Astrocyte of the cerebellum (primary cell): Measurements from ENCODE around the gene PLCZ1.
"Not testable (repeated sequence)": the region's sequence is repeated elsewhere in the genome, so short reads cannot be mapped to it uniquely, and the experiment has no call there.

Experiments used
- DNase-seq: peaks from one replicate; pipeline ENCODE4 v3.0.0-alpha.2; 2011; ENCODE audit warnings: low read depth
- H3K4me3 ChIP-seq: 2 replicates; pipeline ENCODE4 v1.5.1; 2011; ENCODE audit warnings: mild to moderate bottlenecking, low read depth, low read length, moderate library complexity
- in situ Hi-C: cut with HindIII; loops from 2 replicates; pipeline ENCODE4 v1.10.0; 2017; ENCODE audit warnings: low sequenced_read_pairs
- TF ChIP-seq, protein P1 (sequence below): IDR thresholded peaks from 2 replicates; pipeline ENCODE4 v1.5.1; 2012; ENCODE audit warnings: low read length, low read depth, moderate library complexity, mild to moderate bottlenecking; ENCODE audit errors: missing control alignments

The PLCZ1 gene, protein sequence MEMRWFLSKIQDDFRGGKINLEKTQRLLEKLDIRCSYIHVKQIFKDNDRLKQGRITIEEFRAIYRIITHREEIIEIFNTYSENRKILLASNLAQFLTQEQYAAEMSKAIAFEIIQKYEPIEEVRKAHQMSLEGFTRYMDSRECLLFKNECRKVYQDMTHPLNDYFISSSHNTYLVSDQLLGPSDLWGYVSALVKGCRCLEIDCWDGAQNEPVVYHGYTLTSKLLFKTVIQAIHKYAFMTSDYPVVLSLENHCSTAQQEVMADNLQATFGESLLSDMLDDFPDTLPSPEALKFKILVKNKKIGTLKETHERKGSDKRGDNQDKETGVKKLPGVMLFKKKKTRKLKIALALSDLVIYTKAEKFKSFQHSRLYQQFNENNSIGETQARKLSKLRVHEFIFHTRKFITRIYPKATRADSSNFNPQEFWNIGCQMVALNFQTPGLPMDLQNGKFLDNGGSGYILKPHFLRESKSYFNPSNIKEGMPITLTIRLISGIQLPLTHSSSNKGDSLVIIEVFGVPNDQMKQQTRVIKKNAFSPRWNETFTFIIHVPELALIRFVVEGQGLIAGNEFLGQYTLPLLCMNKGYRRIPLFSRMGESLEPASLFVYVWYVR

DNA sequence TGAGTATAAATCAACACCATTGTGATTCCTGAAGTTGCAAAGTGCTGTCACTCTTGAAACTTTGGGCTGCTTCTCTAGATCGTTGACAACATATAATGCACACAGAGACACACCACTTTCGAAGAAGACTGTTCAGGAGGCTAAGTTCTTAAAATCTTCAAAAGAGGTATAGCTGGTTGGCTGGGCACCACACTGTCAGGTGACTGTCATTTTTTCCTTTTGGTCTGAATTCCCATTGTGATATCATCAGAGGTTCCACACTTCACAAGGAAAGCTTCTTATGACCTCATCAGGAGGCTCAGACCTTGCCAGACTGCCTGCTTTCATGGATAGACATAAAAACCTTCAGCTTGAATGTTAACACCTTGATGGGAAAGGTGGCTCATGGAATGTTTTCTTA, at the start of gene PLCZ1, which contains the start of gene CAPZA3:
Gene PLCZ1 (minus strand): TSS at position 194 of the 400 bp plus-strand sequence. CDS start 641 bp downstream, outside the sequence.
Gene CAPZA3 (plus strand): TSS at position 301 of the 400 bp plus-strand sequence. CDS start 150 bp downstream, outside the sequence.
- in situ Hi-C loops, result no loop called here
- H3K4me3 ChIP-seq, result no peak within 1 kb of the TSS
- TF ChIP-seq, protein P1, sequence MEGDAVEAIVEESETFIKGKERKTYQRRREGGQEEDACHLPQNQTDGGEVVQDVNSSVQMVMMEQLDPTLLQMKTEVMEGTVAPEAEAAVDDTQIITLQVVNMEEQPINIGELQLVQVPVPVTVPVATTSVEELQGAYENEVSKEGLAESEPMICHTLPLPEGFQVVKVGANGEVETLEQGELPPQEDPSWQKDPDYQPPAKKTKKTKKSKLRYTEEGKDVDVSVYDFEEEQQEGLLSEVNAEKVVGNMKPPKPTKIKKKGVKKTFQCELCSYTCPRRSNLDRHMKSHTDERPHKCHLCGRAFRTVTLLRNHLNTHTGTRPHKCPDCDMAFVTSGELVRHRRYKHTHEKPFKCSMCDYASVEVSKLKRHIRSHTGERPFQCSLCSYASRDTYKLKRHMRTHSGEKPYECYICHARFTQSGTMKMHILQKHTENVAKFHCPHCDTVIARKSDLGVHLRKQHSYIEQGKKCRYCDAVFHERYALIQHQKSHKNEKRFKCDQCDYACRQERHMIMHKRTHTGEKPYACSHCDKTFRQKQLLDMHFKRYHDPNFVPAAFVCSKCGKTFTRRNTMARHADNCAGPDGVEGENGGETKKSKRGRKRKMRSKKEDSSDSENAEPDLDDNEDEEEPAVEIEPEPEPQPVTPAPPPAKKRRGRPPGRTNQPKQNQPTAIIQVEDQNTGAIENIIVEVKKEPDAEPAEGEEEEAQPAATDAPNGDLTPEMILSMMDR, result no peak
- no peak for DNase-seq

DNA sequence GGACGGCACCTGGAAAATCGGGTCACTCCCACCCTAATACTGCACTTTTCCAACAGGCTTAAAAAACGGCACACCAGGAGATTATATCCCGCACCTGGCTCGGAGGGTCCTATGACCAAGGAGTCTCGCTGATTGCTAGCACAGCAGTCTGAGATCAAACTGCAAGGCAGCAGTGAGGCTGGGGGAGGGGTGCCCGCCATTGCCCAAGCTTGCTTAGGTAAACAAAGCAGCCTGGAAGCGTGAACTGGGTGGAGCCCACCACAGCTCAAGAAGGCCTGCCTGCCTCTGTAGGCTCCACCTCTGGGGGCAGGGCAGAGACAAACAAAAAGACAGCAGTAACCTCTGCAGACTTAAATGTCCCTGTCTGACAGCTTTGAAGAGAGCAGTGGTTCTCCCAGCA, 47.7 kb upstream of the PLCZ1 start:
- in situ Hi-C loops, H3K4me3 ChIP-seq, DNase-seq: not testable (repeated sequence)

DNA sequence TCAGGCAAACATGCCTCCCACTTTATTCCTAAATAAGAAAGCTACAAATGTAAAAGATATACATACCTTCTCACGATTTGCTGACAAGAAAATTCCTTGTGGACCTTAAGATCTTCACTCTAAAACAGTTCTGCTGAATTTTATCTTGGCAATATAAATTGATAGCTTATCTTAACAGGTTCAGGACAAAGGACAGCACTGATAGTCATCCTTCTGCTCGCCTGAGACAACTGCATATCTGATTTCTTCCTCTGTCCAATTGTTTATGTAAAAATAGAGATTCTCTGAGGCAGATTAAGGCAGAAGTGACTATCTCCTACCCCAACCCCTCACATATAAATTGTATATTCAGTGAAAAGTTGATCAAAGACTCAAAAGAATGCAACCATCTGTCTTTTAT, 45.0 kb upstream of the PLCZ1 start:
- TF ChIP-seq, protein P1, result no peak
- in situ Hi-C loops, result no loop called here
- H3K4me3 ChIP-seq, result no peak overlapping the region
- DNase-seq, result no peak

DNA sequence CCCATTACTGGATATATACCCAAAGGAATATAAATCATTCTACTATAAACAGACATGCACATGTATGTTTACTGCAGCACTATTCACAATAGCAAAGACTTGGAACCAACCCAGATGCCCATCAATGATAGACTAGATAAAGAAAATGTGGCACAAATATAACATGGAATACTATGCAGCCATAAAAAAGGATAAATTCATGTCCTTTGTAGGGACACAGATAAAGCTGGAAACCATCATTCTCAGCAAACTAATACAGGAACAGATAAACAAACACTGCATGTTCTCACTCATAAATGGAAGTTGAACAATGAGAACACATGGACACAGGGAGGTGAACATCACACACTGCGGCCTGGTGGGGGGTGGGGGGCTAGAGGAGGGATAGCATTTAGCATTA, 28.7 kb upstream of the PLCZ1 start:
- in situ Hi-C loops, H3K4me3 ChIP-seq, DNase-seq: not testable (repeated sequence)

DNA sequence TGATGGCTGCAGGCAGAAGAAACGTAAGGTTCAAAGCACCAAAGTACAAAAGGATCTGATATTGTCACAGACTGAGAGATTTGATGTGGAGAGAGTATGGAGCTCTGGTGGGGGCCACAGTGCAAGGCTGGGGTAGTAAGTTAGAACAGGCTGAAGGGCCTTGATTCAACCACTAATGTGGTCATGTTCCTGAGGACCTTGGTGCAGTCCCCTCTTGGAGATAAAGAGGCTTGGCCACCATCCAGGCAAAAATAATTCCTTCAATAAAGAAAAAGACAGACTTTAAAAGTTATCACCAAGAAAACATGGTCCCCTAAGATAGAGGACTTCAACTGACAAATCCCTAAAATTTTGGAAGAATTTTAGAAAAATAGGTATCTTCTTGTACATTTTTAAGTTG, 17.5 kb upstream of the PLCZ1 start:
- in situ Hi-C loops, result no loop called here

DNA sequence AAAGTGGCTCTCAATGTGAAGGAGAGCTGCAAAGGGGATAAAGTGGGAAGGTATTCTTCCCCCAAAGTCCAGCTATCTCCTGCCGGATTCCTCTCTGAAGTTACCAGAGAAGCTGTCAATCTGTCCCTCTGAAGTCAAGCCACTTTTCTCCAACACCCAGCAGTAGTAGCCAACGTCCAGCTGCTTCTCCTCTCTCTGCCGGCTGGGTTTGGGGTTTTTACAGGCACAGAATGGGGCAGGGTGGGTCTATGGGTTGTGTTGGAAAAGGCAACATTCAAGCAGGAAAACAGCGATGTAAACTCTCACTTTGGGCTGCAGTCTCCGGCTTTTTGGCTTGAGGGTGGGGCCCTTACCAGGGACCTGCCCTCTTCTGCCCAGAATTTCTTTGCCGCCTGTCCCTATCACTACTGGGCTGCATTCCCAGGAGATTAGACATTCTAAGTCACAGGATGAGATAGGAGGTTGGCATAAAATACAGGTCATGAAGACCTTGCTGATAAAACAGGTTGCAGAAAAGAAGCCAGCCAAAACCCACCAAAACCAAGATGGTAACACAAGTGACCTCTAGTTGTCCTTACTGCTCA, 16.4 kb upstream of the PLCZ1 start:
- H3K4me3 ChIP-seq, result no peak overlapping the region
- in situ Hi-C loops, result no loop called here
- no peak for DNase-seq
- TF ChIP-seq, protein P1, result no peak

More for the DNA sequence above, 17.5 kb upstream of the PLCZ1 start:
- H3K4me3 ChIP-seq, result no peak overlapping the region
- TF ChIP-seq, protein P1, result no peak
- no peak for DNase-seq

DNA sequence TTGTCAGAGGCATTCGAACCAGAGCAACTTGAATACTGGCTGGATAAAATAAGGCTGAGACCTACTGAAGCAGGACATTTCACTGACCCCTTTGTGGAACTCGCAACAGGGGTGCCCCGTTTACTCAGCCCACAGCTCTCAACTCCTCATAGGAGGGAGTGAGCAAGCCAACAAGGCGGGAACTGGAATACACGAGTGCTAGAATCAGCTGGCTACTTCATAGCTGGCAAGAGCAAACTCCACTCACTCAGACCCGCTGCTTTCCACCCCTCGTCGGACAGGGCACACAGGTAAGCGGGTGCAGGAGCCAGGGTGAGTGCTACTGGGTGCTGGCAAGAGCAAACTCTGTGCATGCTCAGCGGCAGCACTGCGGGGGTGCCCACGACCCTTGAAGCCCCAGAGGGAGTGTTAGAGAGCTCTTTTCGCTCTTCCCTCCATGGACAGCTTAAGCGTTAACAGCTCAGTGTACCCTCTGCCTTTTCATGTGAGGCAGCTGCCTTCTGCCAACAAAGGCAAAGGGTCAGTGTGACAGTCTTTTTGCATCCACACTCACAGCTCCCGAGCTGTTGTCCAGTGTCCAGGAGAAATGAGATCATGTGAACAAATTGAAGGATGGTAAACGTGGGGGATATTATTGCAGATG, 15.8 kb upstream of the PLCZ1 start:
- TF ChIP-seq, protein P1, result no peak
- in situ Hi-C loops, result no loop called here
- no peak overlapping the region for H3K4me3 ChIP-seq
- no peak for DNase-seq
